ENCODE results near the gene SFI1.

- TF ChIP-seq CTCF (conservative IDR thresholded peaks at IDR 0.05) (no peak), ZFX (IDR thresholded peaks at IDR 0.05) (no peak)
Measured at GRCh38 chr22:31661851-31662667, 165.7 kb downstream of the SFI1 start, which contains the start of gene PISD.

All from C4-2B (cell line).